Measurements from ENCODE around the gene RITA1.

- TF ChIP-seq CTCF (IDR thresholded peaks at IDR 0.05) (no peak), JUNB (IDR thresholded peaks at IDR 0.05) (no peak), ESRRA (IDR thresholded peaks at IDR 0.05; ENCODE audit: borderline replicate concordance, low read length) (no peak), MAZ (IDR thresholded peaks at IDR 0.05; ENCODE audit: borderline replicate concordance, low read depth, low read length) (no peak), CHD4 (IDR thresholded peaks at IDR 0.05; ENCODE audit: borderline replicate concordance) (no peak), EP300 (IDR thresholded peaks at IDR 0.05) (no peak), ZFP36 (IDR thresholded peaks at IDR 0.05; ENCODE audit: borderline replicate concordance, partially characterized antibody) (no peak), MAFK (IDR thresholded peaks at IDR 0.05; ENCODE audit: partially characterized antibody) (no peak), CEBPB (IDR thresholded peaks at IDR 0.05) (no peak), ELK1 (IDR thresholded peaks at IDR 0.05; ENCODE audit: low read depth, low read length) (no peak)
These were observed 5.2 kb downstream of the RITA1 start for GRCh38 chr12:113190761-113191160.
